Stimulated activated CD4-positive, alpha-beta T cell treated with anti-CD3 and anti-CD28 coated beads, Interleukin-1b, Interleukin-23, amount 100 ng/mL, for 4 hours (primary cell): ENCODE results near the gene KISS1R.
"Not testable (repeated sequence)": the region's sequence is repeated elsewhere in the genome, so short reads cannot be mapped to it uniquely, and the experiment has no call there.

Experiments used
- DNase-seq, 2 donors: peaks; one replicate each; pipeline ENCODE4 v3.0.0-alpha.2; 2020; ENCODE audit warnings: low read depth in 2 of 2

KISS1R gene

DNA sequence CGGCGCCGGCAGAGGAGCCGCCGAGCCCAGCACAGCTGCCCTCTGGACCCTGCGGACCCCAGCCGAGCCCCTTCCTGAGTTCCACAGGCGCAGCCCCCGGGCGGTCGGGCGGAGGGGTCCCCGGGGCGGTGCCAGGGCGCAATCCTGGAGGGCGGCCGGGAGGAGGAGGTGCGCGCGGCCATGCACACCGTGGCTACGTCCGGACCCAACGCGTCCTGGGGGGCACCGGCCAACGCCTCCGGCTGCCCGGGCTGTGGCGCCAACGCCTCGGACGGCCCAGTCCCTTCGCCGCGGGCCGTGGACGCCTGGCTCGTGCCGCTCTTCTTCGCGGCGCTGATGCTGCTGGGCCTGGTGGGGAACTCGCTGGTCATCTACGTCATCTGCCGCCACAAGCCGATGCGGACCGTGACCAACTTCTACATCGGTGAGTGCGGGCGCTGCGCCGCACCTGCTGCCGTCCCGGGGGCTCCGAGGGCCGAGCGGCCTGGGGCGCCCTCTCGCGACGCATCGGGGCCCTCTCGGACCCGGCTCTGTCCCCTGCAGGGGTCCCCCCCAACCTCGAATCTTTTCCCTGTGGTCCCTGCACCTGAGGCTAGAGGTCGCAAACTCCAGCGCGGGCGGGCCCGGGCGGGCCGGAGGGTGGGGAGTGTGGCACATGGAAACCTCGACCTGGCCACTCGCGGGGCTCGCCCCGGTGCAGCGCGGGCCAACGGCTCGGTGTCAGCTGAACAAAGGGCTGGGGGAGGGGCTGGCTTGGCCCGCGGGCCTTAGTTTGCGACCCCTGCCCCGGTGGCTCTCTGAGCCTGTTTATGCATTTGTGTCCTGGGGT, at the start of gene KISS1R:
KISS1R (plus strand) TSS at position 11 of the 829 bp plus-strand sequence; CDS start at position 181, 170 bp downstream.
- DNase-seq: peak in 1 of 2 donors; percentile 43

DNA sequence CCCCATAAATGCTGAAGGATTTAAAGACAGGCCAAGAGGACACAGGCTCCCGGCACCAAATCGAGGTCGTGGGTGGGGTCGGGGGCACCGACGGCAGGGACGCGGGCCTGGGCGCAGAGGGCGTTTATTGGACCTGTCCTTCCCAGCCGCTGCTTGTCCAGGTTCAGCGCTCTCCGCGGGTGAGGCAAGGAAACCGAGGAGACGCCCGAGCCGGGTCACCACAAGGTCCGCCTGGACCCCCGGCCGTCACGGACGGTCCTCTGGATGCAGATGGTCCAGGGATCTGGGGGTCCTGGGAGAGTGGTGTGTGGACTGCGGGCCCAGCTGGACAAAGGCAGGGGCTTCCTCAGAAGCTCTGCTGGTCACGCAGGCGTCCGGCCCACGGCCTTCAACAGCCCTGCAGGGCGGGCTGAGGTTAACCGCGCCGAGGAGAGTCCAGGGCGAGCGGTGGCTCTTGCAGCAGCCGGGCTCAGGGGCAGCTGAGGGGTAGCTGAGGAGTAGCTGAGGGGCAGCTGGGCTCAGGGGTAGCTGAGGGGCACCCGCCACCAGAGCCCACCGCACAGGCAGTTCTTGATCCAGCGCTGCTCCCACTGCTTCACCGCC, 49.2 kb upstream of the KISS1R start:
- no peak for DNase-seq

GRCh38 chr19:868458-869244, 48.5 kb upstream of the KISS1R start:
- no peak for DNase-seq

DNA sequence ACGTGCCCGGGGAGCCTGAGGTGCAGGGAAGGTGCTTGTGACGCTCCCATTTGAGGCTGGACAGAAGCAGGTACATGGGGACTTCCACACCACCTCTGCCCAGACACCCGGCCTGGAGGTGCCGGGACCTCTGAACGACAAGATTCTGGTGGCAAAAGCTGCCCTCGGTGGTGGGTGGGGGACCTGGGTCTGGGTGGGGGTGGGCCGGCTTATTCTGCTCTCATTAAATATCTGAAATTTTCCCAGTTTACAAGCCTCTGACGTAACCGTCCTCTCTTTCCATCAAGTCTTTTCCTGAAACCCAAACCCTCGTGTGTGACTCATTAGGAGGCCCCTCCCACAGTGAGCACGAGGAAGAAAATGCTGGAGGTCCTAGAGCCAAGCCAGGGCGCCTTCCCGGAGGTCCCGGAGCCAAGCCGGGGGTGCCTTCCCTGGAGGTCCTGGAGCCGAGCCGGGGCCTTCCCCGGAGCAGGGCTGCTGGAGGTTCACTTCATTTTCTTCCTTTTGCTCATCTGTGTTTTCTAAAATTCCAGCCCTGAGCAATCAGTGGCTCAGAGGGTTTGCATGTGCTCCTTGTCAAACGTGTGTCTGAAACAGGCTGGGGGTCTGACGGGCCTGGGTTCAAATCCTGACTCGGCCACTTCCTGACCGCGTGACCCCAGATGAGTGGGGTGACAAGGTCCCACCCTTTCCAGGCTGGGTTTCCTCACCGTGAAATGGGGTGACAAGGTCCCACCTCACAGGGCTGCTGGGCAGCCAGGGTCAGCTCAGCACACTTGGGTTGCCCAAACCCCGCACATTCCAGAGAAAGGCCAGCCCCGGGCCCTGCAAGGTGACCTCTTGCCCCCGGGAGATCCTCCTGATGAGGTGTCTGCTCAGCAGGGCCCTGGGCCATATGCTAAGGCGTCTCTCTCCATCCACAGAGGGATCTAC, 47.6 kb upstream of the KISS1R start:
- no peak for DNase-seq

DNA sequence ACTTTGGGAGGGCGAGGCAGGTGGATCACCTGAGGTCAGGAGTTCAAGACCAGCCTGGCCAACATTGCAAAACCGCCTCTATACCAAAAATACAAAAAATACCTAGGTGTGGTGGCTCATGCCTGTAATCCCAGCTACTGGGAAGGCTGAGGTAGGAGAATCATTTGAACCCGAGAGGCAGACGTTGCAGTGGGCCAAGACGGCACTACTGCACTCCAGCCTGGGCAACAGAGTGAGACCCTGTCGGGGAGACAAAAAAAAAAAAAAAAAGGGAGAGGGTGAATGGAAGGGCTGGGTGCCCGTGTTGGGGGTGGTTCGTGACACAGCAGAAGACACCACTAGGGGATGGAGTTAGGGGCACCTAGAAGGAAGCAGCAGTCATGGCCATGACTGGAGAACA, 46.8 kb upstream of the KISS1R start:
- no peak for DNase-seq

DNA sequence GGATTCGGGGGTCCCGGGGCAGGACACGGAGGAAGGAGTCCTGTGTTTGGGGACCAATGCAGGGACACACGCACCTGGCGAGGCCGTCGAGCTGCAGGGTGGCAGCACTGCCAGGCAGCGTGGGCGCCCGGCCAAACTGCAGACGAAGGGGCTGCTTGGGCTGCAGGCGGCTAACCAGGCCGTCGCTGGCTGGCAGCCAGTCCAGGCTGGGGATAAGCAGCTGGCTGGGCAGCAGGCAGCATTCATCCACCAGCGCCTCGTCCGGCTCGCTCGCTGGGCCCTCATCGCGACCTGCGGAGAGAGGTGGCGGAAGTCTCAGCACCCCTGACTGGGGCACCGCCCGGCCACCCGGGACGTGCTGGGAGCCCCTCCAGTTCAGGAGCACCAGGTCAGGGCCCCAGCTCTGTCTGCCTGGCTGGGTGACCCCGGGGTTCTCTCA, 46.2 kb upstream of the KISS1R start:
- no peak for DNase-seq

- no peak for DNase-seq
Observed at GRCh38 chr19:871446-872265, 45.5 kb upstream of the KISS1R start.

DNA sequence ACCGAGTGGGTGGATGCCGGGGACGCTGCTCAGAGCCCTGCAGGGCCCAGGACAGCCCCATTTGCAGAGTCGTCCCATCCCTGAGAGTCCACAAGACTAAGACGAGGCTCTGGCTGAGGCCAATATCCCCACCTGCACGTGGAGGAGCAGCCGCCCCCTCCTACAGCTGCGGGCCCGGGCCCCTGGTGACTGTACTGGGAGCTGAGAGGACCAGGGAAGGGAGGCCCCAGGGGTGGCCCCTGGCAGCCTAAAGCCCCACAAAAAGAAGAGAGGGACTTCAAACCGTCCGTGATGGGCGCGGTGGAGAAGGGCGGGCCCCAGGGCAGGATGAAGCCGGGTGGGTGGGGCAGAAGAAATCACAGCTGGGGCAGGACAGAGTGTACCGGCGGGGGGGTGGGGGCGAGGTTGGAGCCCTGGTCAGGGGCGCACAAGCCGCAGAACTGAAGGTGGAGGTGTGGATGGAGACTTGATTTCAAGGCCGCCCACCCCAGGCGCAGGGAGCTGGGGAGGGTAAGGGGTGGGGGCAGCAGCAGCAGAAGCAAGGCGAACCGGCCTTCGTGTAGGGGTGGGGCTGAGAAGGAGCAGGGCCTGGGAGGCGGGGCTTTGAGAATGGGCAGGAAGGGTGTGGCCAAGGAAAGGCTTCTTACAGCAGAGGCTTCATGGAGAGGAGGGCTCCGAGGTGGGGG, 44.7 kb upstream of the KISS1R start:
- peak; percentile 45 to 60 for DNase-seq

DNA sequence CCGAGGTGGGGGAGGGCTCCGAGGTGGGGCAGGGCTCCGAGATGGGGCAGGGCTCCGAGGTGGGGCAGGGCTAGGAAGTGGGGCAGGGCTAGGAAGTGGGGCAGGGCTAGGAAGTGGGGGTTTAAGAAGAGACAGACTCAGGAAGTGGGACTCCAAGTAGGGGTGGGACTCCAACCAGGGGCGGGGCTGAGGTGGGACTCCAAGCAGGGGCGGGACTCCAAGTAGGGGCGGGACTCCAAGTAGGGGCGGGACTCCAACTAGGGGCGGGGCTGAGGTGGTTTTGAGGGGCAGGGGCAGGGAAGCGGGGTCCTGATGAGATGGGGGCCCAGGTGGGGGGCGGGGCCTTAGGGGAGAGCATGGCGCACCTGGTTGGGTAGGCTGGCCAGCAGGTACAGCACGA, 44.0 kb upstream of the KISS1R start:
- peak in 1 of 2 donors; percentile 45 for DNase-seq

DNA sequence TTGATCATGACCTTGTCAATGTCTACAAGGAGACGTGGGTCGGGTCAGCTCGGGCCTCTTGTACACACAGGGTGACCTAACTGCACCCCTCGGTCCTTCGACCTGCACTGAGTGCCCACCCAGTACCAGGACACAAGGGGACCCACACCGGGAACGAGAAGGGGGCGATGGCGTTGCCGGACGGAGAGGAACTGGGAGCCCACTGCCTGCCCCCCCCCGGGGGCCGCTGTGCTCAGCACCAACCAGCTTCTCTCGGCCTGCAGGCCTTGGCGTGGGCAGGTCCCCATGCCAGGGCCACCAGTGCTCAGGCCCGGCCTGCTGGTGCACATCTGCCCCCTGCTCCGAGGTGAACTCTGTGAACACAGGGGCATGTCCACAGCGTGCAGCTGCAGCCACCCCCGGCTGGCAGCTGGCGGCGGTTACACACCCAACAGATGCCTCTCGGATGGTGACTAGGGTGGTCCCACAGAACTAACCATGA, 43.5 kb upstream of the KISS1R start:
- no peak for DNase-seq

- no peak for DNase-seq
Observed at GRCh38 chr19:875265-875879, 41.8 kb upstream of the KISS1R start.

GRCh38 chr19:876089-876488, 41.0 kb upstream of the KISS1R start:
- DNase-seq: no peak

- no peak for DNase-seq
Observed at GRCh38 chr19:876780-877314, 40.3 kb upstream of the KISS1R start.

- DNase-seq: not testable (repeated sequence)
Observed at GRCh38 chr19:877992-878660, 39.0 kb upstream of the KISS1R start.

DNA sequence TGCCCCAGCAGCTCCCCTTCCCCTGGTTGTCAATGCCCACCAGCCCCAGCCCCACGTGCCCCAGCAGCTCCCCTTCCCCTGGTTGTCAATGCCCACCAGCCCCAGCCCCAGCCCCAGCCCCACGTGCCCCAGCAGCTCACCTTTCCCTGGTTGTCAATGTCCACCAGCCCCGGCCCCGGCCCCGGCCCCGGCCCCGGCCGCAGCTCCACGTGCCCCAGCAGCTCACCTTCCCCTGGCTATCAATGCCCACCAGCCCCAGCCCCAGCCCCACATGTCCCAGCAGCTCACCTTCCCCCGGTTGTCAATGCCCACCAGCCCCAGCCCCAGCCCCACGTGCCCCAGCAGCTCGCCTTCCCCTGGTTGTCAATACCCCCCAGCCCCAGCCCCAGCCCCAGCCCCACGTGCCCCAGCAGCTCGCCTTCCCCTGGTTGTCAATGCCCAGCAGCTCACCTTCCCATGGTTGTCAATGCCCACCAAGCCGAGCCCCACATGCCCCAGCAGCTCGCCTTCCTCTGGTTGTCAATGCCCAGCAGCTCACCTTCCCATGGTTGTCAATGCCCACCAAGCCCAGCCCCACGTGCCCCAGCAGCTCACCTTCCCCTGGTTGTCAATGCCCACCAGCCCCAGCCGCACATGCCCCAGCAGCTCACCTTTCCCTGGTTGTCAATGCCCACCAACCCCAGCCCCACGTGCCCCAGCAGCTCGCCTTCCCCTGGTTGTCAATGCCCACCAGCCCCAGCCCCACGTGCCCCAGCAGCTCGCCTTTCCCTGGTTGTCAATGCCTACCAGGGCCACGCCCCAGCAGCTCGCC, 38.2 kb upstream of the KISS1R start:
- not testable (repeated sequence) for DNase-seq

DNA sequence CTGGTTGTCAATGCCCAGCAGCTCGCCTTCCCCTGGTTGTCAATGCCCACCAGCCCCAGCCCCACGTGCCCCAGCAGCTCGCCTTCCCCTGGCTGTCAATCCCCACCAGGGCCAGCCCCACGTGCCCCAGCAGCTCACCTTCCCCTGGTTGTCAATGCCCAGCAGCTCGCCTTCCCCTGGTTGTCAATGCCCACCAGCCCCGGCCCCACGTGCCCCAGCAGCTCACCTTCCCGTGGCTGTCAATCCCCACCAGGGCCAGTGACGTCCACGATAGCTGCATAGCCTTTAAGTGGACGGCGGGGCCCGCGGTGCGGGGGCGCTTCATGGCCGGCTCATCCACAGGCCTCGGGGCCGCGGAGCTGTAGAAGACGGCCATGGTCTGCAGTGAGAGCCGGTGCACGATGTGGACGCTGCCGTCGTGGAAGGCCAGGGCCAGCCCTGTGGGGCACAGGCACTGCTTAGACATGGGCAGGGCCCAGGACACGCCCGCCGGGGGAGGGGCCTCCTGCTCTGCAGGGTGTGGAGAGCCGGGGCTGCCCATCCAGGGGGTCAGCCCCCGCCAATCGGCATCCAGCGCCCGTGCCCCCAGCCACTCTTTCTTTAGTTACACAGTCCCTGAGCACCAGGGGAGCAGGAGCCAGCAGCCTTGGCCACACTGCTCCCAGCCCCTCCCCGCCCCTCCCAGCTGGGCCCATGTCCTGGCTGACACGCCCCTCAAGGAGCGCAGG, 37.3 kb upstream of the KISS1R start:
- no peak for DNase-seq
